Ishikawa (cell line): ENCODE results near the gene NFE2L1.
A peak's percentile ranks its signal among the peaks of the same experiment; 100 is the strongest.

ENCODE experiments used
- CEBPB ChIP-seq: IDR thresholded peaks from 2 replicates; pipeline ENCODE4 v1.6.1; 2012
- CREB1 ChIP-seq: IDR thresholded peaks from 2 replicates; pipeline ENCODE4 v1.6.1; 2012; ENCODE audit warnings: low read depth
- EGR1 ChIP-seq: IDR thresholded peaks from 2 replicates; pipeline ENCODE4 v1.6.1; 2012
- EP300 ChIP-seq: IDR thresholded peaks from 2 replicates; pipeline ENCODE4 v1.6.1; 2012; ENCODE audit warnings: borderline replicate concordance
- FOXM1 ChIP-seq: IDR thresholded peaks from 2 replicates; pipeline ENCODE4 v1.6.1; 2012; ENCODE audit warnings: low read depth, borderline replicate concordance
- MAX ChIP-seq: IDR thresholded peaks from 2 replicates; pipeline ENCODE4 v1.6.1; 2012
- NFIC ChIP-seq: IDR thresholded peaks from 2 replicates; pipeline ENCODE4 v1.6.1; 2012
- RAD21 ChIP-seq: IDR thresholded peaks from 2 replicates; pipeline ENCODE4 v1.6.1; 2012; ENCODE audit warnings: low read depth
- REST ChIP-seq: IDR thresholded peaks from 2 replicates; pipeline ENCODE4 v1.6.1; 2012; ENCODE audit warnings: low read depth, mild to moderate bottlenecking
- TAF1 ChIP-seq: IDR thresholded peaks from 2 replicates; pipeline ENCODE4 v1.6.1; 2012; ENCODE audit warnings: low read depth, mild to moderate bottlenecking
- TCF12 ChIP-seq: IDR thresholded peaks from 2 replicates; pipeline ENCODE4 v1.6.1; 2012; ENCODE audit warnings: low read depth
- TEAD4 ChIP-seq: IDR thresholded peaks from 2 replicates; pipeline ENCODE4 v1.6.1; 2012
- USF1 ChIP-seq: IDR thresholded peaks from 2 replicates; pipeline ENCODE4 v1.6.1; 2012
- YY1 ChIP-seq: IDR thresholded peaks from 2 replicates; pipeline ENCODE4 v1.6.1; 2012; ENCODE audit warnings: low read depth
- ZBTB7A ChIP-seq: IDR thresholded peaks from 2 replicates; pipeline ENCODE4 v1.6.1; 2012; ENCODE audit warnings: low read depth

Gene NFE2L1

GRCh38 chr17:48071654-48072053, 23.5 kb downstream of the NFE2L1 start:
- TF ChIP-seq YY1 (no peak), EGR1 (no peak), TCF12 (no peak), USF1 (no peak), CREB1 (no peak), NFIC (no peak), TEAD4 (no peak), FOXM1 (no peak), RAD21 (no peak), ZBTB7A (no peak), CEBPB (no peak), EP300 (no peak), REST (no peak)

GRCh38 chr17:48074322-48075081, 26.3 kb downstream of the NFE2L1 start:
- TF ChIP-seq YY1 (no peak), EGR1 (no peak), EP300 (peak; percentile 72), CREB1 (no peak), TEAD4 (peak; percentile 76), CEBPB (no peak), FOXM1 (no peak), NFIC (peak; percentile 69; the same call in 1 of the 2 replicates), ZBTB7A (peak; percentile 54; the same call in 1 of the 2 replicates), TCF12 (peak; percentile 28; the same call in 1 of the 2 replicates), REST (no peak), USF1 (no peak), RAD21 (peak; percentile 75), MAX (peak; percentile 34; the same call in 1 of the 2 replicates), TAF1 (no peak)

- TF ChIP-seq NFIC, result no peak
- no peak for TF ChIP-seq FOXM1
These were observed 33.7 kb downstream of the NFE2L1 start for GRCh38 chr17:48081858-48082257.

GRCh38 chr17:48084932-48085331, 36.8 kb downstream of the NFE2L1 start:
- TF ChIP-seq CREB1 (no peak), RAD21 (no peak), TAF1 (no peak), EP300 (no peak), REST (no peak)
